Measurements from ENCODE around the gene IL17RE.

GRCh38 chr3:9930804-9931418, 28.3 kb downstream of the IL17RE start:
- TF ChIP-seq CTCF (IDR thresholded peaks at IDR 0.05; ENCODE audit: insufficient read depth, low read length) (no peak), GABPA (IDR thresholded peaks at IDR 0.05; ENCODE audit: low read depth) (no peak), POLR2AphosphoS5 (IDR thresholded peaks at IDR 0.05; ENCODE audit: low read depth) (no peak), REST (IDR thresholded peaks at IDR 0.05; ENCODE audit: insufficient replicate concordance, low read depth) (no peak)

Data from HL-60 (cell line).